ENCODE results near the gene YWHAG. TPM values are rescaled to one million over a fixed set of nuclear protein-coding genes. Genes with fewer than 3 reads are reported as not detected.
"Not testable (repeated sequence)": the region's sequence is repeated elsewhere in the genome, so short reads cannot be mapped to it uniquely, and the experiment has no call there.

YWHAG gene
- total RNA-seq, 4 donors from 2014 or later, result 47.4 to 67.6 (median 65.8) TPM

DNA sequence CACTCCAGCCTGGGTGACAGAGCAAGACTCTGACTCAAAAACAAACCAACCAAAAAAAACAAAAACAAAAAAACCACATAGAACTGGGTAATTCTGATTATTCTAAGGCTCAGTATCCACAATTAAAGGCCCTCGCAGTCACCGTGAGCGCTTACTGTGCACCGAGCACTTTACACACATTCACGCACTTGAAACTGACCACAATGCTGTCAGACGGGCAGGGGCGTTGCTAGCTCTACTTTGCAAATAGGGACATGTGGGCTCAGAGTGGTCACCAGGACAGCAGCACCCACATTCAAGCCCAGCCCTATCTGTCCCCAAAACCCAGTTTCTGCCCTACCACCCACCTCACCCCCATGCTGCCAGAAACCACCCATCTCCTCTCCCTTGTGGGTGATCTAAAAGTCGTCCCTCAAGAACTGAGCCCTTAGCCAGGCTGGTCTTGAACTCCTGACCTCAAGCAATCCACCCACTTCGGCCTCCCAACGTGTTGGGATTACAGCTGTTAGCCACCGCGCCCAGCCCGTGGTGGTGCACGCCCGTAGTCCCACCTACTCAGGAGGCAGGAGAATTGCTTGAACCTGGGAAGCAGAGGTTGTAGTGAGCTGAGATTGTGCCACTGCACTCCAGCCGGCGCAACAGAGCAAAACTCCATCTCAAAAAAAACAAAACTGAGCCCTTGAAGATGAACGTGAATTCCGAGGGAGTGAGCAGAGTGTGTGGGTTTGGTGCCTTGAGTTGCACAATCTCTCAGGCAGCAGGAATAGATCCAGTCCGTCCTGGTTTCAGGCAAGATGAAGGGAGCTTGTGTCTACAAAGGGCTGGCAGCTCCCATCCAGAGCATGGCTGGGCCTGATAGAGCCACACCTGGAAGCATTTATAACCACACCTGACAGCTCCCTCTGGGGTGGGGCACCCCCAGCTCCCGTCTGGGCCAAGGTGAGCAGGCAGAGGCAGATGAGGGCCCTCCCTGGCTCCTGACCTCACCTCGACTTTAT is 61.7 kb downstream of the YWHAG start:
- TF ChIP-seq EP300 (IDR thresholded peaks at IDR 0.05) (no peak), POLR2A (IDR thresholded peaks at IDR 0.05) (no peak), POLR2AphosphoS5 (IDR thresholded peaks at IDR 0.05) (peak in 2 of 3 donors; percentile 92 to 94)
- TF ChIP-seq, protein P1, sequence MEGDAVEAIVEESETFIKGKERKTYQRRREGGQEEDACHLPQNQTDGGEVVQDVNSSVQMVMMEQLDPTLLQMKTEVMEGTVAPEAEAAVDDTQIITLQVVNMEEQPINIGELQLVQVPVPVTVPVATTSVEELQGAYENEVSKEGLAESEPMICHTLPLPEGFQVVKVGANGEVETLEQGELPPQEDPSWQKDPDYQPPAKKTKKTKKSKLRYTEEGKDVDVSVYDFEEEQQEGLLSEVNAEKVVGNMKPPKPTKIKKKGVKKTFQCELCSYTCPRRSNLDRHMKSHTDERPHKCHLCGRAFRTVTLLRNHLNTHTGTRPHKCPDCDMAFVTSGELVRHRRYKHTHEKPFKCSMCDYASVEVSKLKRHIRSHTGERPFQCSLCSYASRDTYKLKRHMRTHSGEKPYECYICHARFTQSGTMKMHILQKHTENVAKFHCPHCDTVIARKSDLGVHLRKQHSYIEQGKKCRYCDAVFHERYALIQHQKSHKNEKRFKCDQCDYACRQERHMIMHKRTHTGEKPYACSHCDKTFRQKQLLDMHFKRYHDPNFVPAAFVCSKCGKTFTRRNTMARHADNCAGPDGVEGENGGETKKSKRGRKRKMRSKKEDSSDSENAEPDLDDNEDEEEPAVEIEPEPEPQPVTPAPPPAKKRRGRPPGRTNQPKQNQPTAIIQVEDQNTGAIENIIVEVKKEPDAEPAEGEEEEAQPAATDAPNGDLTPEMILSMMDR (IDR thresholded peaks at IDR 0.05), result no peak
- Histone ChIP-seq H3K4me3 (no peak overlapping the region), H3K27me3 (no peaks in the 10 kb centered on the region), H3K4me1 (peaks cover 78% of the 10 kb centered on the region), H3K36me3 (no peaks in the 10 kb centered on the region), H3K9me3 (no peaks in the 10 kb centered on the region), H3K27ac (peak overlapping the region; percentile 90)
- DNase-seq (ENCODE audit: low spot score in 2 of 2), result no peak
- 45% methylated on average over 22 of the region's 22 CpGs for WGBS

DNA sequence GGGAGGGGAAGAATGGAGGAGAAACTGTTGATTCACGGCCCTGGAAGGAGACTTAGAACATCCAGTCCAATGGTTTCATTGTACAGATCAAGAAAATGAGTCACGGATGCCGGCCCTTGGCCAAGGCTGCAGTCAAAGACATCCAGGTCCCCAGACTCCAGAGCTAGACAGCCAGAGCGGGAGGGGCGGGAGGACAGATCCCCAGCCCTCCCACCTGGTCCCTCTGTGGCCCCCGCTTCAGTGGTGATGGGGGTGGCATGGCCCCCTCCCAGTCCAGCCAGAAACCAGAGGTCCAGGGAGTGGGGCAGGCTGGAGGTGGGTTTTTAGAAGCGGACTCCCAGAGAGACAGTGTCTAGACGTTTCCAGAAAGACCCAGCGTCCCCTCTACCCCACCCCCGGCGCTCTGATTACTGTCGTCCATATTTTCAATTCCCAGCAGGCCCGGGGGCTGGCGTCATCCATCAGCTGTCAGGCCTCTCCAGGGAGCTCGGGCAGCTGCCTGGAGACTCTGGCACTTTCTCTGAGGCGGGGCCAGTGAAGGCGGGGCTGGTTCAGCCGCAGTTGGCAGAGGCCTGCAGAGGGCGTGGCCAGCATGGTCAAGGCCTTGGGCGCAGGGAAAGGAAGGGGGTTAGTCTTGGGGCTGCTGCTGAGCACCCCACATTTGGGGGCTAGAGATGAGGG is 64.3 kb downstream of the YWHAG start:
- Histone ChIP-seq H3K9me3 (no peaks in the 10 kb centered on the region), H3K36me3 (no peaks in the 10 kb centered on the region), H3K4me3 (peak overlapping the region; percentile 35), H3K27ac (peak overlapping the region; percentile 93), H3K4me1 (peaks cover 89% of the 10 kb centered on the region), H3K27me3 (no peaks in the 10 kb centered on the region)
- DNase-seq (ENCODE audit: low spot score in 2 of 2), result peak; percentile 97 to 98
- TF ChIP-seq POLR2AphosphoS5 (IDR thresholded peaks at IDR 0.05) (peak in 2 of 3 donors; percentile 14 to 23), EP300 (IDR thresholded peaks at IDR 0.05) (no peak)
- WGBS, result 7% methylated on average over 14 of the region's 20 CpGs

DNA sequence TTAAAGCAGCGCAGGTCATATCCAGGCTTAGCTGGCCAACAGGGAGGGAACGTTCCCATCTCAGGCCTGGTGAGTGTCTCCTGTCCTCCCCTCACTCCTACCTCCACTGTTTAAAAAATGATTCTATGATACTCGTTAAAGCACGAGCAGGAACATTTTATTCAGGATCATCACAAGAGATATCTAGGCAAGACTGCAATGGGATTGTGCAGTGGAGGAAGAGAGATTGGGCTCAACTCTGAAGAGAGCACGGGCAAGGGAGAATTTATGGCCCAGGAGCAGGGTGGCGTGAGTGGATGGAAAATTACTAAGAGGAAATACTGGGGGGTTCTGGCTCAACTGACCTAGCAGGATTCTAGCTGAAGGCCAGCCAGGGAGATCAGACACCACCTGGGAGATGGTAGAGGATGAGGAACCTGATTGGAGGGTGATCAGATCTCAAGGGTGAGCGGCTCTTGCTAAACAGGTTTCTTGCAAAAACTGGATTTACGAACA is 65.3 kb downstream of the YWHAG start:
- 55% methylated on average over 8 of the region's 8 CpGs for WGBS

DNA sequence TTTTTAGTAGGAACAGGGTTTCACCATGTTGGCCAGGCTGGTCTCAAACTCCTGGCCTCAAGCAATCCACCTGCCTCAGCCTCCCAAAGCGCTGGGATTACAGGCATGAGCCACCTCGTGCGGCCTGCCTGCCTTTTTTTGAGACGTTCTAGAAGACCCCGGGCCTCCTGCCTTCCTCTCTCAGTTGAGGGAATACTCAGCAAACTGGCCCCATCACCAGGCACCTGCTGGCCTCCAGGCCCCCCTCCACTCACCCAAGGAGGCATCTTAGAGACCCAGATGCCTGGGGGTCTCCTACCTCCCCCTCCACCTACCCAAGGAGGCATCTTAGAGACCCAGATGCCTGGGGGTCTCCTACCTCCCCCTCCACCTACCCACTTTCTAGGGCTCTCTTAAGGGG is 65.9 kb downstream of the YWHAG start:
- DNase-seq (ENCODE audit: low spot score in 2 of 2); H3K4me3 ChIP-seq; H3K9me3 ChIP-seq; H3K27me3 ChIP-seq; H3K36me3 ChIP-seq: not testable (repeated sequence)
- H3K27ac ChIP-seq, result peak overlapping the region; percentile 93
- WGBS, result 78% methylated on average over 5 of the region's 5 CpGs
- H3K4me1 ChIP-seq, result peaks cover 80% of the 10 kb centered on the region

More for the DNA sequence above, 65.3 kb downstream of the YWHAG start:
- peaks cover 84% of the 10 kb centered on the region for H3K4me1 ChIP-seq
- H3K9me3 ChIP-seq, result no peaks in the 10 kb centered on the region
- no peak for DNase-seq (ENCODE audit: low spot score in 2 of 2)
- H3K27me3 ChIP-seq, result no peaks in the 10 kb centered on the region
- TF ChIP-seq, protein P1 (IDR thresholded peaks at IDR 0.05), result no peak
- TF ChIP-seq POLR2AphosphoS5 (IDR thresholded peaks at IDR 0.05) (no peak), POLR2A (IDR thresholded peaks at IDR 0.05) (no peak), EP300 (IDR thresholded peaks at IDR 0.05) (no peak)
- H3K27ac ChIP-seq, result peak overlapping the region; percentile 93
- no peak overlapping the region for H3K4me3 ChIP-seq
- H3K36me3 ChIP-seq, result no peaks in the 10 kb centered on the region

DNA sequence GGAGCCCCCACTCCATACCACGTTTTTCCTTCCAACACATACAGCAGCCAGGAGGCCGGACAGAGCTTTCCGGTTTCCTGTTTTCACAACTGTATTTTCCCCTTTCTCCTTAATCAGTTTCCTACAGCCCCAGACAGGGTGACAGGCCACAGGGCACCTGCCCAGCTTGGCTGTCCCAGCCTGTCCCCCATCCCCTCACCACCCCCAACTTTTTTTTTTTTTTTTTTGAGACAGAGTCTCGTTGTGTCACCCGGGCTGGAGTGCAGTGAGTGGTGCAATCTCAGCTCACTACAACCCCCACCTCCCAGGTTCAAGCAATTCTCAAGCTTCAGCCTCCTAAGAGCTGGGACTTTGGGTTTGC is 66.6 kb downstream of the YWHAG start:
- TF ChIP-seq EP300 (IDR thresholded peaks at IDR 0.05), result no peak
- TF ChIP-seq POLR2A (IDR thresholded peaks at IDR 0.05), result no peak
- TF ChIP-seq POLR2AphosphoS5 (IDR thresholded peaks at IDR 0.05), result no peak
- TF ChIP-seq, protein P1 (IDR thresholded peaks at IDR 0.05), result no peak
- no peaks in the 10 kb centered on the region for H3K27me3 ChIP-seq
- H3K9me3 ChIP-seq, result no peaks in the 10 kb centered on the region
- no peak for DNase-seq (ENCODE audit: low spot score in 2 of 2)
- H3K4me3 ChIP-seq, result peak overlapping the region; percentile 38
- 7% methylated on average over 5 of the region's 5 CpGs for WGBS
- peak overlapping the region; percentile 93 for H3K27ac ChIP-seq
- no peaks in the 10 kb centered on the region for H3K36me3 ChIP-seq
- peaks cover 75% of the 10 kb centered on the region for H3K4me1 ChIP-seq
